ENCODE data around the gene MAP3K14.

GRCh38 chr17:45221081-45222013 is 95.5 kb downstream of the MAP3K14 start, which contains the start of gene FMNL1:
- TF ChIP-seq EZH2 (IDR thresholded peaks at IDR 0.05): no peak
- no peak for TF ChIP-seq POLR2AphosphoS5 (IDR thresholded peaks at IDR 0.05; ENCODE audit: borderline replicate concordance, low read depth, low read length)

Data from SK-N-MC (cell line).